ENCODE data around the gene CACNA1I. TPM values are rescaled to one million over a fixed set of nuclear protein-coding genes. Genes with fewer than 3 reads are reported as not detected.

CACNA1I gene
- total RNA-seq, 1 donor from 2014 or later, result 0.05 TPM

- no peak for ATAC-seq
Measured at GRCh38 chr22:39595622-39596172, 25.1 kb downstream of the CACNA1I start.

GRCh38 chr22:39596601-39597000 is 26.0 kb downstream of the CACNA1I start:
- DNase-seq (ENCODE audit: low spot score) (no peak), ATAC-seq (no peak)

More at GRCh38 chr22:39595622-39596172, 25.1 kb downstream of the CACNA1I start:
- DNase-seq (ENCODE audit: low spot score), result no peak

GRCh38 chr22:39597236-39597869 is 26.8 kb downstream of the CACNA1I start:
- ATAC-seq (peak; percentile 16), DNase-seq (ENCODE audit: low spot score) (no peak)

GRCh38 chr22:39598017-39598965 is 27.7 kb downstream of the CACNA1I start:
- ATAC-seq (peak; percentile 78), DNase-seq (ENCODE audit: low spot score) (no peak)

- ATAC-seq (no peak), DNase-seq (ENCODE audit: low spot score) (no peak)
Measured at GRCh38 chr22:39600491-39601179, 30.1 kb downstream of the CACNA1I start.

- ATAC-seq (no peak), DNase-seq (ENCODE audit: low spot score) (no peak)
Measured at GRCh38 chr22:39601180-39601535, 30.6 kb downstream of the CACNA1I start.

- ATAC-seq, result no peak
- no peak for DNase-seq (ENCODE audit: low spot score)
Measured at GRCh38 chr22:39603345-39603744, 32.8 kb downstream of the CACNA1I start.

GRCh38 chr22:39610246-39610645 is 39.7 kb downstream of the CACNA1I start:
- no peak for DNase-seq (ENCODE audit: low spot score)
- no peak for ATAC-seq

- DNase-seq (ENCODE audit: low spot score), result no peak
- no peak for ATAC-seq
Measured at GRCh38 chr22:39610766-39611165, 40.2 kb downstream of the CACNA1I start.

- DNase-seq (ENCODE audit: low spot score) (no peak), ATAC-seq (no peak)
Measured at GRCh38 chr22:39611360-39611759, 40.8 kb downstream of the CACNA1I start.

- no peak for DNase-seq (ENCODE audit: low spot score)
- ATAC-seq, result no peak
Measured at GRCh38 chr22:39612811-39613548, 42.4 kb downstream of the CACNA1I start.

GRCh38 chr22:39613549-39613921 is 43.0 kb downstream of the CACNA1I start:
- DNase-seq (ENCODE audit: low spot score) (no peak), ATAC-seq (no peak)

- DNase-seq (ENCODE audit: low spot score), result no peak
- ATAC-seq, result no peak
Measured at GRCh38 chr22:39614442-39614841, 43.9 kb downstream of the CACNA1I start.

- no peak for ATAC-seq
Measured at GRCh38 chr22:39616051-39616450, 45.5 kb downstream of the CACNA1I start.

GRCh38 chr22:39616781-39617180 is 46.2 kb downstream of the CACNA1I start:
- ATAC-seq (no peak), DNase-seq (ENCODE audit: low spot score) (no peak)

More at GRCh38 chr22:39616051-39616450, 45.5 kb downstream of the CACNA1I start:
- no peak for DNase-seq (ENCODE audit: low spot score)

- DNase-seq (ENCODE audit: low spot score) (no peak), ATAC-seq (no peak)
Measured at GRCh38 chr22:39617342-39617741, 46.8 kb downstream of the CACNA1I start.

- DNase-seq (ENCODE audit: low spot score) (no peak), ATAC-seq (no peak)
Measured at GRCh38 chr22:39617970-39618757, 47.6 kb downstream of the CACNA1I start.

GRCh38 chr22:39618996-39619530 is 48.5 kb downstream of the CACNA1I start:
- DNase-seq (ENCODE audit: low spot score) (no peak), ATAC-seq (no peak)

GRCh38 chr22:39620924-39621690 is 50.6 kb downstream of the CACNA1I start:
- no peak for ATAC-seq
- DNase-seq (ENCODE audit: low spot score), result no peak

Measured in left lobe of liver (tissue), 2 donors.